Psoas muscle (tissue), 8 donors: ENCODE data around the gene SH2D3C. TPM values are rescaled to one million over a fixed set of nuclear protein-coding genes. Genes with fewer than 3 reads are reported as not detected.

Experiments
- ATAC-seq, 4 donors: fragments of 200-7000 bp; cut with Tn5 transposase; one replicate each; pipeline ENCODE4 v1.9.1; 2020; ENCODE audit warnings: moderate library complexity in 3 of 4, mild to moderate bottlenecking in 2 of 4
- DNase-seq, 2 donors: peaks; one replicate each; pipeline ENCODE4 v3.0.0-alpha.2; 2020
- H3K27ac ChIP-seq: fragments of 200-600 bp; one replicate; pipeline ENCODE4 v1.8.0; 2022
- H3K27me3 ChIP-seq, 3 donors: fragments of 200-600 bp in 1 of 3; one replicate each; pipeline versions ENCODE4 v1.6.1 to v1.8.0; 2013 to 2022; ENCODE audit warnings: low read length in 2 of 3, mild to moderate bottlenecking in 2 of 3, moderate library complexity in 1 of 3; ENCODE audit not compliant: insufficient read depth in 3 of 3
- H3K36me3 ChIP-seq, 2 donors: fragments of 200-600 bp in 1 of 2; one replicate each; pipeline versions ENCODE4 v1.6.1 to v1.8.0; 2013 to 2022; ENCODE audit warnings: low read depth in 1 of 2, mild to moderate bottlenecking in 1 of 2, moderate library complexity in 1 of 2; ENCODE audit not compliant: insufficient read depth in 1 of 2
- H3K4me1 ChIP-seq: fragments of 200-600 bp; one replicate; pipeline ENCODE4 v1.8.0; 2022
- H3K4me3 ChIP-seq: fragments of 200-600 bp; one replicate; pipeline ENCODE4 v1.8.0; 2022; ENCODE audit warnings: mild to moderate bottlenecking
- H3K9me3 ChIP-seq: fragments of 200-600 bp; one replicate; pipeline ENCODE4 v1.8.0; 2022
- CTCF ChIP-seq: fragments of 200-600 bp; IDR thresholded peaks from one replicate; pipeline ENCODE4 v1.8.0; 2022; ENCODE audit warnings: antibody characterized with exemption
- WGBS, 3 donors: extraction: QIAGEN DNeasy Blood & Tissue Kit; methylation state at CpG; one replicate each; pipeline versions ENCODE4 v1.1.6 to v1.1.7; 2013; 5-methylcytosine and 5-hydroxymethylcytosine counted together
- intact Hi-C, 2 donors: fragments of 100-400 bp; cut with DNase I; formaldehyde crosslinking; loops; one replicate each; pipeline versions ENCODE4 v1.11.0 to v1.14.2; 2022
- polyA plus RNA-seq, 3 donors: library from polyadenylated mRNA; stranded (reverse); fragments of 200-250 nt; gene quantifications; one replicate each; pipeline ENCODE4 v1.2.3, GENCODE V29; 2013
- total RNA-seq, 4 donors: library from RNA; stranded (reverse); fragmentation: NEBNext Ultra II Directional in 2 of 4; extraction: Animal tissue kit (Norgen Biotek cat#: 25700) in 2 of 4; gene quantifications; one replicate each; pipeline versions ENCODE4 v1.2.1 to v1.2.4, GENCODE V29; 2021 to 2023
- donor health status: healthy with polysubstance abuse.
- donor health status: DM: no; HTN: no; CAD: no; lungs with moderate emphysema.
- donor health status: Bipolar disorder and iron deficiency.
- donor health status: healthy.
- donor health status: DM: yes; HTN: yes; CAD: no.
- donor health status: DM: no; HTN: no; CAD: no.
- donor health status: DM: no; HTN: no; CAD: no.
- donor health status: DM: yes; HTN: yes; CAD: no.

The SH2D3C gene
- total and polyA plus RNA-seq, 7 donors = 5.3 to 12.0 (median 10.0) TPM

- H3K4me1 ChIP-seq = peaks cover 10% of the 10 kb centered on the region
Measured at GRCh38 chr9:127711226-127711701, 67.2 kb downstream of the SH2D3C start.

GRCh38 chr9:127710204-127710783 lies 68.2 kb downstream of the SH2D3C start:
- Histone ChIP-seq H3K27ac (no peak overlapping the region), H3K4me3 (no peak overlapping the region), H3K27me3 (no peaks in the 10 kb centered on the region), H3K9me3 (no peaks in the 10 kb centered on the region), H3K36me3 (no peaks in the 10 kb centered on the region), H3K4me1 (peaks cover 7% of the 10 kb centered on the region)
- intact Hi-C loops = no loop called here
- ATAC-seq (no peak), DNase-seq (no peak)
- 91 to 93% (median 92%) methylated on average over 10 of the region's 10 CpGs for WGBS, 3 donors
- no peak for TF ChIP-seq CTCF

More at GRCh38 chr9:127711226-127711701, 67.2 kb downstream of the SH2D3C start:
- TF ChIP-seq CTCF = no peak
- H3K9me3 ChIP-seq = no peaks in the 10 kb centered on the region
- no peaks in the 10 kb centered on the region for H3K36me3 ChIP-seq
- no peak for ATAC-seq
- DNase-seq = no peak
- H3K27ac ChIP-seq = no peak overlapping the region
- intact Hi-C loops = no loop called here
- H3K27me3 ChIP-seq = no peaks in the 10 kb centered on the region
- 66 to 73% (median 69%) methylated on average over 9 of the region's 9 CpGs for WGBS, 3 donors
- no peak overlapping the region for H3K4me3 ChIP-seq

- ATAC-seq (no peak), DNase-seq (no peak)
- no peak for TF ChIP-seq CTCF
- no peaks in the 10 kb centered on the region for H3K9me3 ChIP-seq
- H3K4me1 ChIP-seq = peaks cover 1% of the 10 kb centered on the region
- no peaks in the 10 kb centered on the region for H3K27me3 ChIP-seq
- WGBS, 3 donors = 89 to 93% (median 91%) methylated on average over 8 of the region's 8 CpGs
- no peaks in the 10 kb centered on the region for H3K36me3 ChIP-seq
- no peak overlapping the region for H3K27ac ChIP-seq
- intact Hi-C loops = no loop called here
- H3K4me3 ChIP-seq = no peak overlapping the region
Measured at GRCh38 chr9:127708952-127709587, 69.4 kb downstream of the SH2D3C start.

- H3K9me3 ChIP-seq = no peaks in the 10 kb centered on the region
- H3K4me1 ChIP-seq = no peaks in the 10 kb centered on the region
- no peak for TF ChIP-seq CTCF
- no peaks in the 10 kb centered on the region for H3K27me3 ChIP-seq
- ATAC-seq (no peak), DNase-seq (no peak)
- no peak overlapping the region for H3K27ac ChIP-seq
- H3K4me3 ChIP-seq = no peak overlapping the region
- WGBS, 3 donors = 54 to 65% (median 55%) methylated on average over 5 of the region's 5 CpGs
- intact Hi-C loops = no loop called here
- no peaks in the 10 kb centered on the region for H3K36me3 ChIP-seq
Measured at GRCh38 chr9:127707766-127708165, 70.7 kb downstream of the SH2D3C start.
